ENCODE measurements around the gene MORN1.

GRCh38 chr1:2350501-2350900 is 40.9 kb downstream of the MORN1 start:
- TF ChIP-seq CTCF (IDR thresholded peaks at IDR 0.05; ENCODE audit: poor library complexity, severe bottlenecking) (no peak), RAD21 (conservative IDR thresholded peaks at IDR 0.05) (no peak), SMC3 (conservative IDR thresholded peaks at IDR 0.05; ENCODE audit: poor library complexity) (no peak), EZH2 (IDR thresholded peaks at IDR 0.05; ENCODE audit: borderline replicate concordance, insufficient read depth, low read length, poor library complexity, severe bottlenecking) (no peak), POLR2AphosphoS5 (IDR thresholded peaks at IDR 0.05) (no peak), MXI1 (conservative IDR thresholded peaks at IDR 0.05; ENCODE audit: poor library complexity, severe bottlenecking) (no peak), TAF1 (IDR thresholded peaks at IDR 0.05; ENCODE audit: low read depth) (no peak)

Measured in neural cell (in vitro differentiated cells).